Astrocyte (in vitro differentiated cells and primary cell): ENCODE measurements around the gene NUP160.

ENCODE experiments used
- EZH2 ChIP-seq: IDR thresholded peaks from 2 replicates; pipeline ENCODE4 v1.6.1; 2012; ENCODE audit warnings: mild to moderate bottlenecking, low read length, inconsistent platforms; ENCODE audit not compliant: insufficient read depth
- TF ChIP-seq, protein P1 (sequence below): IDR thresholded peaks from 2 replicates; pipeline ENCODE4 v1.5.1; 2011; ENCODE audit warnings: low read depth, mild to moderate bottlenecking, inconsistent platforms, low read length, moderate library complexity; ENCODE audit not compliant: insufficient read depth

DNA sequence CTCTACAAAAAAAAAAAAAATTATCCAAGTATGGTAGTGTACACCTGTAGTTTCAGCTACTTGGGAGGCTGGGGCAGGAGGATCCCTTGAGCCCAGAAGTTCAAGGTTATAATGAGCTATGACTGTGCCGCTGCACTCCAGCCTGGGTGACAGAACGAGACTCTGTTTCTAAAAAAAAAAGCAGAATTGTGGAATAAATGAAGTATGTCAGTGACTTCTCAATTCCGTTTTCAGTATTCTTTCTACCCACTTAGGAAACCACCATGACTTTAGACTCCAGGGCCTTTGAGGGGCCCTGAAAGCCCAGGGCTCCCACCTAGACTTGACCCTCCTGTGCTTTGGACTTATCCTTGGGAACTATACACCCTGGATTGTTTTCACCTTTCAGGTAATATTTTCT is 6.5 kb upstream of the NUP160 start:
- TF ChIP-seq, protein P1, sequence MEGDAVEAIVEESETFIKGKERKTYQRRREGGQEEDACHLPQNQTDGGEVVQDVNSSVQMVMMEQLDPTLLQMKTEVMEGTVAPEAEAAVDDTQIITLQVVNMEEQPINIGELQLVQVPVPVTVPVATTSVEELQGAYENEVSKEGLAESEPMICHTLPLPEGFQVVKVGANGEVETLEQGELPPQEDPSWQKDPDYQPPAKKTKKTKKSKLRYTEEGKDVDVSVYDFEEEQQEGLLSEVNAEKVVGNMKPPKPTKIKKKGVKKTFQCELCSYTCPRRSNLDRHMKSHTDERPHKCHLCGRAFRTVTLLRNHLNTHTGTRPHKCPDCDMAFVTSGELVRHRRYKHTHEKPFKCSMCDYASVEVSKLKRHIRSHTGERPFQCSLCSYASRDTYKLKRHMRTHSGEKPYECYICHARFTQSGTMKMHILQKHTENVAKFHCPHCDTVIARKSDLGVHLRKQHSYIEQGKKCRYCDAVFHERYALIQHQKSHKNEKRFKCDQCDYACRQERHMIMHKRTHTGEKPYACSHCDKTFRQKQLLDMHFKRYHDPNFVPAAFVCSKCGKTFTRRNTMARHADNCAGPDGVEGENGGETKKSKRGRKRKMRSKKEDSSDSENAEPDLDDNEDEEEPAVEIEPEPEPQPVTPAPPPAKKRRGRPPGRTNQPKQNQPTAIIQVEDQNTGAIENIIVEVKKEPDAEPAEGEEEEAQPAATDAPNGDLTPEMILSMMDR = no peak
- no peak for TF ChIP-seq EZH2
